ENCODE measurements around the gene NOS2. TPM values are rescaled to one million over a fixed set of nuclear protein-coding genes. Genes with fewer than 3 reads are reported as not detected.
"Not testable (repeated sequence)": the region's sequence is repeated elsewhere in the genome, so short reads cannot be mapped to it uniquely, and the experiment has no call there.

NOS2 gene
- total and polyA plus RNA-seq, 3 donors from 2014 or later: 0.53 to 1.4 (median 0.87) TPM

- Histone ChIP-seq H3K4me3 (no peak overlapping the region), H3K27me3 (no peaks in the 10 kb centered on the region), H3K9me3 (no peaks in the 10 kb centered on the region), H3K4me1 (no peaks in the 10 kb centered on the region), H3K36me3 (ENCODE audit: low read depth, missing control alignments) (no peaks in the 10 kb centered on the region), H3K27ac (no peak overlapping the region)
- intact Hi-C loops (cut with DNase I; ENCODE audit: low total_unique reads): no loop called here
- DNase-seq: no peak
- no peak for TF ChIP-seq CTCF (IDR thresholded peaks at IDR 0.05)
- no peak for TF ChIP-seq POLR2A (IDR thresholded peaks at IDR 0.05)
- 91 to 97% methylated on average over 5 of the region's 5 CpGs for WGBS, 2 donors
Measured at GRCh38 chr17:27746881-27747280, 53.4 kb downstream of the NOS2 start.

GRCh38 chr17:27746320-27746719 lies 54.0 kb downstream of the NOS2 start:
- H3K36me3 ChIP-seq (ENCODE audit: low read depth, missing control alignments); intact Hi-C loops (cut with DNase I; ENCODE audit: low total_unique reads); DNase-seq; H3K4me1 ChIP-seq; H3K27me3 ChIP-seq; H3K27ac ChIP-seq; H3K9me3 ChIP-seq; H3K4me3 ChIP-seq: not testable (repeated sequence)
- 86 to 96% methylated on average over 1 to 2 of the region's 5 CpGs for WGBS, 2 donors

- H3K9me3 ChIP-seq; DNase-seq; H3K36me3 ChIP-seq (ENCODE audit: low read depth, missing control alignments); H3K4me3 ChIP-seq; H3K4me1 ChIP-seq; H3K27me3 ChIP-seq; H3K27ac ChIP-seq; intact Hi-C loops (cut with DNase I; ENCODE audit: low total_unique reads): not testable (repeated sequence)
- 83 to 84% methylated on average over 13 of the region's 13 CpGs for WGBS, 2 donors
Measured at GRCh38 chr17:27745207-27745830, 55.0 kb downstream of the NOS2 start.

GRCh38 chr17:27743281-27743885 lies 56.9 kb downstream of the NOS2 start:
- Histone ChIP-seq H3K4me3 (no peak overlapping the region), H3K4me1 (no peaks in the 10 kb centered on the region), H3K27me3 (no peaks in the 10 kb centered on the region), H3K36me3 (ENCODE audit: low read depth, missing control alignments) (no peaks in the 10 kb centered on the region), H3K9me3 (no peaks in the 10 kb centered on the region), H3K27ac (no peak overlapping the region)
- TF ChIP-seq POLR2A (IDR thresholded peaks at IDR 0.05): no peak
- TF ChIP-seq CTCF (IDR thresholded peaks at IDR 0.05): no peak
- intact Hi-C loops (cut with DNase I; ENCODE audit: low total_unique reads): no loop called here
- WGBS, 2 donors: 88% methylated on average over 8 of the region's 8 CpGs
- DNase-seq: no peak

- Histone ChIP-seq H3K27ac (no peak overlapping the region), H3K4me3 (no peak overlapping the region), H3K36me3 (ENCODE audit: low read depth, missing control alignments) (no peaks in the 10 kb centered on the region), H3K4me1 (no peaks in the 10 kb centered on the region), H3K27me3 (no peaks in the 10 kb centered on the region), H3K9me3 (no peaks in the 10 kb centered on the region)
- TF ChIP-seq POLR2A (IDR thresholded peaks at IDR 0.05): no peak
- no peak for TF ChIP-seq CTCF (IDR thresholded peaks at IDR 0.05)
- DNase-seq: no peak
- 85 to 89% methylated on average over 4 of the region's 4 CpGs for WGBS, 2 donors
- intact Hi-C loops (cut with DNase I; ENCODE audit: low total_unique reads): no loop called here
Measured at GRCh38 chr17:27741971-27742575, 58.3 kb downstream of the NOS2 start.
